SK-N-SH (cell line): Measurements from ENCODE around the gene EFCAB8. TPM values are rescaled to one million over a fixed set of nuclear protein-coding genes. Genes with fewer than 3 reads are reported as not detected.

Experiments
- CTCF ChIA-PET: fragments of 300-600, 350-600 bp; formaldehyde crosslinking; extraction: SDS; loops from one replicate; lab custom pipeline; 2021; lab: Yijun Ruan, JAX
- POLR2A ChIA-PET: fragments of 350-600 bp; sonication (Branson Sonifier 250); formaldehyde crosslinking; extraction: SDS; loops from one replicate; lab custom pipeline; 2020; ENCODE audit warnings: antibody characterized with exemption, inconsistent platforms; lab: Yijun Ruan, JAX
- DNase-seq: peaks from one replicate; pipeline ENCODE4 v3.0.0; 2012
- H2AFZ ChIP-seq: fragments of 200-600 bp; sonication (generic); 2 replicates; pipeline ENCODE4 v1.8.1; 2016; ENCODE audit warnings: antibody characterized with exemption, mild to moderate bottlenecking, low read depth
- H3F3A ChIP-seq: fragments of 200-600 bp; sonication (generic); replicated peaks from 2 replicates; pipeline ENCODE3; 2016; ENCODE audit warnings: antibody characterized with exemption, mild to moderate bottlenecking; ENCODE audit not compliant: insufficient read depth
- H3K27ac ChIP-seq, 2 experiments: fragments of 200-500 bp in 1 of 2; fragments of 200-600 bp in 1 of 2; sonication (Bioruptor generic) in 1 of 2; sonication (generic), shearing (Covaris generic) in 1 of 2; 2 replicates each; pipeline versions ENCODE4 v1.5.1 to v1.6.1; 2014 to 2016; ENCODE audit warnings: low read depth in 2 of 2, inconsistent platforms in 1 of 2, low read length in 1 of 2, mild to moderate bottlenecking in 1 of 2, mixed read lengths in 1 of 2
- H3K27me3 ChIP-seq: fragments of 200-600 bp; sonication (generic), shearing (Covaris generic); 2 replicates; pipeline ENCODE4 v1.6.1; 2016; ENCODE audit warnings: mixed run types; ENCODE audit not compliant: insufficient read depth
- H3K36me3 ChIP-seq, 2 experiments: fragments of 200-500 bp in 1 of 2; fragments of 200-600 bp in 1 of 2; sonication (Bioruptor generic) in 1 of 2; sonication (generic) in 1 of 2; replicated peaks in 1 of 2; 2 replicates each; pipeline versions ENCODE3 to v1.5.1; 2014 to 2016; ENCODE audit warnings: low read length in 1 of 2, mild to moderate bottlenecking in 1 of 2; ENCODE audit not compliant: insufficient read depth in 2 of 2, control insufficient read depth in 1 of 2
- H3K4me1 ChIP-seq, 2 experiments: fragments of 200-500 bp in 1 of 2; fragments of 200-600 bp in 1 of 2; sonication (Bioruptor generic) in 1 of 2; sonication (generic), shearing (Covaris generic) in 1 of 2; 2 replicates each; pipeline versions ENCODE4 v1.5.1 to v1.6.1; 2014 to 2016; ENCODE audit warnings: low read depth in 1 of 2, low read length in 1 of 2, mixed run types in 1 of 2; ENCODE audit not compliant: insufficient read depth in 2 of 2, control insufficient read depth in 1 of 2
- H3K4me2 ChIP-seq: fragments of 200-600 bp; sonication (generic), shearing (Covaris generic); 2 replicates; pipeline ENCODE4 v1.6.1; 2017; ENCODE audit warnings: mixed run types
- H3K4me3 ChIP-seq, 2 experiments: fragments of 200-500 bp in 1 of 2; fragments of 200-600 bp in 1 of 2; sonication (Bioruptor generic) in 1 of 2; sonication (generic), shearing (Covaris generic) in 1 of 2; 2 replicates each; pipeline versions ENCODE4 v1.5.1 to v1.8.1; 2014 to 2016; ENCODE audit warnings: low read depth in 2 of 2, inconsistent platforms in 1 of 2, low read length in 1 of 2, mild to moderate bottlenecking in 1 of 2, mixed read lengths in 1 of 2, moderate library complexity in 1 of 2
- H3K79me2 ChIP-seq: fragments of 200-600 bp; sonication (generic); 2 replicates; pipeline ENCODE4 v1.8.1; 2017; ENCODE audit warnings: mild to moderate bottlenecking; ENCODE audit not compliant: insufficient read depth
- H3K9ac ChIP-seq: fragments of 200-600 bp; sonication (generic); 2 replicates; pipeline ENCODE4 v1.6.1; 2017; ENCODE audit warnings: mixed run types
- H3K9me2 ChIP-seq: fragments of 200-600 bp; sonication (generic); 2 replicates; pipeline ENCODE4 v1.6.1; 2017; ENCODE audit warnings: mixed run types
- H3K9me3 ChIP-seq: fragments of 200-600 bp; sonication (generic); 2 replicates; pipeline ENCODE4 v1.6.1; 2017; ENCODE audit warnings: mixed run types, mild to moderate bottlenecking, moderate library complexity
- H4K20me1 ChIP-seq: fragments of 200-600 bp; sonication (generic); 2 replicates; pipeline ENCODE4 v1.6.1; 2017; ENCODE audit warnings: mild to moderate bottlenecking, mixed run types; ENCODE audit not compliant: insufficient read depth
- CTCF ChIP-seq: fragments of 200-600 bp; sonication (generic); IDR thresholded peaks from 2 replicates; pipeline ENCODE4 v1.6.1; 2017; ENCODE audit warnings: antibody characterized with exemption, mild to moderate bottlenecking, moderate library complexity
- ELF1 ChIP-seq: IDR thresholded peaks from 2 replicates; pipeline ENCODE4 v1.4.0; 2012
- EP300 ChIP-seq, 2 experiments: IDR thresholded peaks; 2 replicates each; pipeline versions ENCODE4 v1.4.0 to v1.6.1; 2012; ENCODE audit warnings: borderline replicate concordance in 1 of 2, low read depth in 1 of 2, low read length in 1 of 2
- FOSL2 ChIP-seq: IDR thresholded peaks from 2 replicates; pipeline ENCODE4 v1.4.0; 2012; ENCODE audit warnings: low read depth, mild to moderate bottlenecking, moderate library complexity, borderline replicate concordance
- FOXM1 ChIP-seq: IDR thresholded peaks from 2 replicates; pipeline ENCODE4 v1.4.0; 2012; ENCODE audit warnings: low read depth, mild to moderate bottlenecking
- GABPA ChIP-seq: IDR thresholded peaks from 2 replicates; pipeline ENCODE4 v1.4.0; 2012; ENCODE audit warnings: low read depth, mild to moderate bottlenecking
- GATA2 ChIP-seq: sonication (generic); formaldehyde crosslinking; IDR thresholded peaks from 2 replicates; pipeline ENCODE4 v1.5.0; 2020; ENCODE audit warnings: mild to moderate bottlenecking, missing genetic modification reagents
- JUND ChIP-seq: IDR thresholded peaks from 2 replicates; pipeline ENCODE4 v1.4.0; 2012
- MEF2A ChIP-seq: IDR thresholded peaks from 2 replicates; pipeline ENCODE4 v1.4.0; 2012; ENCODE audit warnings: low read depth, borderline replicate concordance
- MXI1 ChIP-seq: IDR thresholded peaks from 2 replicates; pipeline ENCODE4 v1.6.1; 2012; ENCODE audit warnings: mild to moderate bottlenecking, low read depth, low read length, improper control_type of control experiment
- NFIC ChIP-seq: IDR thresholded peaks from 2 replicates; pipeline ENCODE4 v1.4.0; 2012; ENCODE audit warnings: borderline replicate concordance
- NRF1 ChIP-seq: IDR thresholded peaks from 2 replicates; pipeline ENCODE4 v1.6.1; 2012; ENCODE audit warnings: low read depth, mild to moderate bottlenecking, low read length
- PBX3 ChIP-seq: IDR thresholded peaks from 2 replicates; pipeline ENCODE4; 2012
- TCF12 ChIP-seq: IDR thresholded peaks from 2 replicates; pipeline ENCODE4 v1.4.0; 2012
- USF1 ChIP-seq: IDR thresholded peaks from 2 replicates; pipeline ENCODE4 v1.4.0; 2012; ENCODE audit warnings: low read depth, borderline replicate concordance
- WGBS: methylation state at CpG from one replicate; pipeline ENCODE4 v1.1.6; 2017; ENCODE audit warnings: low lambda C conversion rate; 5-methylcytosine and 5-hydroxymethylcytosine counted together
- polyA plus RNA-seq, 3 experiments: library from polyadenylated mRNA; depleted of rRNA; stranded (reverse); fragments of >200 nt; gene quantifications; 2 replicates each; pipeline ENCODE4 v1.2.3, GENCODE V29; 2012

The EFCAB8 gene
- polyA plus RNA-seq, 1 of the 3 experiments (the other 2 are of a cell fraction) = not detected

- no peak for DNase-seq
- CTCF ChIA-PET = interaction anchor here (0.7 to 5.1 kb wide), 3 partner anchors 12 to 31 kb away, joined by 3 to 27 read pairs (median 5); no protein-coding TSS in a partner anchor
- H3K79me2 ChIP-seq = no peaks in the 10 kb centered on the region
Measured at GRCh38 chr20:32809907-32810306, 48.8 kb upstream of the EFCAB8 start.

More at GRCh38 chr20:32809907-32810306, 48.8 kb upstream of the EFCAB8 start:
- POLR2A ChIA-PET = no interaction called here
- Histone ChIP-seq H3K4me3 (no peak overlapping the region), H2AFZ (no peak overlapping the region), H3F3A (no peaks in the 10 kb centered on the region), H3K27ac (no peak overlapping the region), H3K9me3 (no peaks in the 10 kb centered on the region), H3K27me3 (no peaks in the 10 kb centered on the region), H3K9me2 (no peaks in the 10 kb centered on the region), H4K20me1 (no peaks in the 10 kb centered on the region), H3K9ac (no peak overlapping the region), H3K4me1 (no peaks in the 10 kb centered on the region), H3K4me2 (no peak overlapping the region), H3K36me3 (peaks cover 0 to 2% of the 10 kb centered on the region in 2 experiments)
- TF ChIP-seq CTCF (no peak), GABPA (no peak), USF1 (no peak), JUND (no peak), FOXM1 (no peak), FOSL2 (no peak), MEF2A (no peak), EP300 (IDR thresholded peaks at IDR 0.05; ENCODE audit: borderline replicate concordance in 1 of 2, low read depth in 1 of 2, low read length in 1 of 2) (no peak), PBX3 (no peak), ELF1 (no peak), TCF12 (no peak), NFIC (no peak), NRF1 (no peak), MXI1 (no peak), GATA2 (no peak)
- WGBS = 89% methylated on average over 4 of the region's 4 CpGs
